Measurements from ENCODE around the gene ATP6V1F. TPM values are rescaled to one million over a fixed set of nuclear protein-coding genes. Genes with fewer than 3 reads are reported as not detected.

Gene ATP6V1F
- total RNA-seq, 1 donor from 2014 or later = 144 TPM

- no peak overlapping the region for H3K4me3 Mint-ChIP-seq
- TF ChIP-seq CTCF (conservative IDR thresholded peaks at IDR 0.05) = no peak
- H3K4me1 Mint-ChIP-seq = peaks cover 24% of the 10 kb centered on the region
- H3K36me3 Mint-ChIP-seq (ENCODE audit: low read depth) = no peaks in the 10 kb centered on the region
- peaks cover 37% of the 10 kb centered on the region for H3K27me3 Mint-ChIP-seq (ENCODE audit: low read depth)
- no peak for DNase-seq (ENCODE audit: low read depth, low spot score)
- no peaks in the 10 kb centered on the region for H3K9me3 Mint-ChIP-seq
- H3K27ac Mint-ChIP-seq (ENCODE audit: unreplicated experiment) = no peak overlapping the region
These were observed 51.4 kb downstream of the ATP6V1F start for GRCh38 chr7:128913870-128914565.

GRCh38 chr7:128914566-128915151 is 52.0 kb downstream of the ATP6V1F start:
- no peak for TF ChIP-seq CTCF (conservative IDR thresholded peaks at IDR 0.05)
- Mint-ChIP-seq H3K4me3 (no peak overlapping the region), H3K4me1 (peaks cover 17% of the 10 kb centered on the region), H3K9me3 (no peaks in the 10 kb centered on the region), H3K27ac (ENCODE audit: unreplicated experiment) (no peak overlapping the region), H3K36me3 (ENCODE audit: low read depth) (no peaks in the 10 kb centered on the region), H3K27me3 (ENCODE audit: low read depth) (peaks cover 37% of the 10 kb centered on the region)
- DNase-seq (ENCODE audit: low read depth, low spot score) = no peak

- no peak for DNase-seq (ENCODE audit: low read depth, low spot score)
- H3K36me3 Mint-ChIP-seq (ENCODE audit: low read depth) = no peaks in the 10 kb centered on the region
- no peaks in the 10 kb centered on the region for H3K9me3 Mint-ChIP-seq
- H3K4me1 Mint-ChIP-seq = peaks cover 13% of the 10 kb centered on the region
- no peak overlapping the region for H3K4me3 Mint-ChIP-seq
- H3K27ac Mint-ChIP-seq (ENCODE audit: unreplicated experiment) = peak overlapping the region; percentile 70
- TF ChIP-seq CTCF (conservative IDR thresholded peaks at IDR 0.05) = no peak
- peaks cover 39% of the 10 kb centered on the region for H3K27me3 Mint-ChIP-seq (ENCODE audit: low read depth)
These were observed 52.7 kb downstream of the ATP6V1F start for GRCh38 chr7:128915271-128915819.

Other genes with a start within 250 kb of the ATP6V1F start
- 1.8 and 1.9 TPM in 2 replicates for gene GARIN1A, start 190.6 kb upstream of the ATP6V1F start, total RNA-seq
- 139 and 145 TPM in 2 replicates for gene CALU, start 123.5 kb upstream of the ATP6V1F start, total RNA-seq
- not detected in 2 replicates for gene OPN1SW, start 87.1 kb upstream of the ATP6V1F start, total RNA-seq
- 70.6 and 72.2 TPM in 2 replicates for gene CCDC136, start 70.9 kb upstream of the ATP6V1F start, total RNA-seq
- gene FLNC, start 32.5 kb upstream of the ATP6V1F start, total RNA-seq = 5.3 and 5.6 TPM in 2 replicates
- gene KCP, start 47.9 kb downstream of the ATP6V1F start, total RNA-seq = 2.7 and 2.9 TPM in 2 replicates
- not detected in 2 replicates for gene IRF5, start 75.1 kb downstream of the ATP6V1F start, total RNA-seq
- 67.5 and 68.7 TPM in 2 replicates for gene TNPO3, start 192.3 kb downstream of the ATP6V1F start, total RNA-seq